H9 (cell line): ENCODE measurements around the gene GSG1L2. TPM values are rescaled to one million over a fixed set of nuclear protein-coding genes. Genes with fewer than 3 reads are reported as not detected.

ENCODE experiments used
- DNase-seq: peaks from one replicate; pipeline ENCODE4 v3.0.0-alpha.2; 2017
- H2AFZ ChIP-seq: one replicate; pipeline ENCODE4 v1.6.1; 2013; ENCODE audit warnings: mild to moderate bottlenecking, low read length, control low read depth, moderate library complexity
- H2AK5ac ChIP-seq: 2 replicates; pipeline ENCODE4 v1.6.1; 2013; ENCODE audit warnings: low read length, control low read depth, mixed read lengths; ENCODE audit not compliant: insufficient read length
- H2BK120ac ChIP-seq: one replicate; pipeline ENCODE4 v1.6.1; 2013; ENCODE audit warnings: low read depth, mild to moderate bottlenecking, low read length, control low read depth, inconsistent platforms; ENCODE audit not compliant: poor library complexity, severe bottlenecking
- H2BK12ac ChIP-seq: 2 replicates; pipeline ENCODE4 v1.6.1; 2013; ENCODE audit warnings: low read length, control low read depth, mixed read lengths, low read depth; ENCODE audit not compliant: insufficient read length
- H2BK15ac ChIP-seq: 2 replicates; pipeline ENCODE4 v1.6.1; 2013; ENCODE audit warnings: low read depth, low read length, control low read depth
- H2BK20ac ChIP-seq: one replicate; pipeline ENCODE4 v1.6.1; 2013; ENCODE audit warnings: low read depth, mild to moderate bottlenecking, low read length, control low read depth, inconsistent platforms; ENCODE audit not compliant: poor library complexity, severe bottlenecking
- H2BK5ac ChIP-seq: 2 replicates; pipeline ENCODE4 v1.6.1; 2013; ENCODE audit warnings: low read length, control low read depth, mixed read lengths; ENCODE audit not compliant: insufficient read length
- H3K14ac ChIP-seq: 2 replicates; pipeline ENCODE4 v1.6.1; 2013; ENCODE audit warnings: low read length, control low read depth; ENCODE audit not compliant: insufficient read depth
- H3K18ac ChIP-seq: 2 replicates; pipeline ENCODE4 v1.6.1; 2013; ENCODE audit warnings: low read depth, mild to moderate bottlenecking, mixed read lengths, low read length, control low read depth; ENCODE audit not compliant: insufficient read length
- H3K23ac ChIP-seq: 2 replicates; pipeline ENCODE4 v1.6.1; 2013; ENCODE audit warnings: low read length, control low read depth, mixed read lengths, low read depth; ENCODE audit not compliant: insufficient read length
- H3K23me2 ChIP-seq: 2 replicates; pipeline ENCODE4 v1.6.1; 2013; ENCODE audit warnings: low read depth, mild to moderate bottlenecking, mixed read lengths, low read length, control low read depth; ENCODE audit not compliant: insufficient read length, poor library complexity, severe bottlenecking
- H3K27ac ChIP-seq: 2 replicates; pipeline ENCODE4 v1.5.1; 2013; ENCODE audit warnings: low read length, control low read depth, mixed read lengths, low read depth; ENCODE audit not compliant: insufficient read length
- H3K27me3 ChIP-seq: 2 replicates; pipeline ENCODE4 v1.6.1; 2013; ENCODE audit warnings: low read length, control low read depth, inconsistent platforms; ENCODE audit not compliant: insufficient read depth
- H3K4ac ChIP-seq: 2 replicates; pipeline ENCODE4 v1.6.1; 2013; ENCODE audit warnings: low read depth, mild to moderate bottlenecking, control low read depth, inconsistent platforms, low read length, moderate library complexity
- H3K4me1 ChIP-seq: 2 replicates; pipeline ENCODE4 v1.6.1; 2013; ENCODE audit warnings: low read length, control low read depth, inconsistent platforms; ENCODE audit not compliant: insufficient read depth
- H3K4me2 ChIP-seq: 2 replicates; pipeline ENCODE4 v1.6.1; 2013; ENCODE audit warnings: low read length, control low read depth, mixed read lengths; ENCODE audit not compliant: insufficient read length, insufficient read depth
- H3K56ac ChIP-seq: 2 replicates; pipeline ENCODE4 v1.6.1; 2013; ENCODE audit warnings: low read depth, mild to moderate bottlenecking, mixed read lengths, low read length, control low read depth; ENCODE audit not compliant: insufficient read length
- H3K79me1 ChIP-seq: 2 replicates; pipeline ENCODE4 v1.6.1; 2013; ENCODE audit warnings: low read depth, mild to moderate bottlenecking, moderate library complexity, low read length, control low read depth, inconsistent platforms; ENCODE audit not compliant: insufficient read depth, poor library complexity, severe bottlenecking
- H3K79me2 ChIP-seq: 2 replicates; pipeline ENCODE4 v1.6.1; 2013; ENCODE audit warnings: low read length, control low read depth, inconsistent platforms; ENCODE audit not compliant: insufficient read depth
- H3K9ac ChIP-seq: 2 replicates; pipeline ENCODE4 v1.6.1; 2013; ENCODE audit warnings: low read length, control low read depth, mixed read lengths; ENCODE audit not compliant: insufficient read length; ENCODE audit errors: extremely low read depth
- H3K9me3 ChIP-seq: one replicate; pipeline ENCODE4 v1.6.1; 2013; ENCODE audit warnings: low read depth, low read length, inconsistent platforms; ENCODE audit not compliant: control insufficient read depth
- H3T11ph ChIP-seq: one replicate; pipeline ENCODE4 v1.6.1; 2013; ENCODE audit warnings: mild to moderate bottlenecking, low read length, control low read depth, inconsistent platforms
- H4K20me1 ChIP-seq: one replicate; pipeline ENCODE4 v1.6.1; 2013; ENCODE audit not compliant: control insufficient read depth, insufficient read length, insufficient read depth
- H4K5ac ChIP-seq: 2 replicates; pipeline ENCODE4 v1.6.1; 2013; ENCODE audit warnings: low read depth, mild to moderate bottlenecking, mixed read lengths, low read length, control low read depth; ENCODE audit not compliant: insufficient read length
- H4K8ac ChIP-seq: replicated peaks from 2 replicates; pipeline ENCODE4 v1.6.1; 2013; ENCODE audit warnings: low read length, control low read depth, mixed read lengths, low read depth; ENCODE audit not compliant: insufficient read length
- H4K91ac ChIP-seq: 2 replicates; pipeline ENCODE4 v1.6.1; 2013; ENCODE audit warnings: low read depth, mild to moderate bottlenecking, moderate library complexity, mixed read lengths, low read length, control low read depth; ENCODE audit not compliant: insufficient read length
- H3K27ac Mint-ChIP-seq, 3 experiments: 2 replicates in 2 of 3; 3 replicates in 1 of 3; pipeline ENCODE4 v1.8.0; 2020 to 2021; ENCODE audit warnings: mixed read lengths in 3 of 3, mild to moderate bottlenecking in 1 of 3, moderate library complexity in 1 of 3
- H3K27me3 Mint-ChIP-seq: 2 replicates; pipeline ENCODE4 v1.8.0; 2021; ENCODE audit warnings: low read depth, mild to moderate bottlenecking, moderate library complexity, mixed read lengths
- H3K36me3 Mint-ChIP-seq, 3 experiments: 2 replicates in 2 of 3; 3 replicates in 1 of 3; pipeline ENCODE4 v1.8.0; 2020 to 2021; ENCODE audit warnings: low read depth in 3 of 3, mixed read lengths in 3 of 3; ENCODE audit not compliant: insufficient read depth in 1 of 3
- H3K4me1 Mint-ChIP-seq, 2 experiments: 2 replicates each; pipeline ENCODE4 v1.8.0; 2020; ENCODE audit warnings: mixed read lengths in 2 of 2
- H3K4me3 Mint-ChIP-seq, 2 experiments: 2 replicates in 1 of 2; 3 replicates in 1 of 2; pipeline ENCODE4 v1.8.0; 2020 to 2021; ENCODE audit warnings: mild to moderate bottlenecking in 2 of 2, mixed read lengths in 2 of 2, moderate library complexity in 1 of 2
- H3K9me3 Mint-ChIP-seq, 2 experiments: 2 replicates in 1 of 2; 3 replicates in 1 of 2; pipeline ENCODE4 v1.8.0; 2020; ENCODE audit warnings: mild to moderate bottlenecking in 2 of 2, mixed read lengths in 2 of 2, moderate library complexity in 1 of 2
- WGBS: extraction: QIAGEN DNeasy Blood & Tissue Kit; methylation state at CpG from one replicate; pipeline ENCODE4 v1.1.7; 2013; ENCODE audit warnings: missing lambda C conversion rate, low lambda C conversion rate, mixed read lengths; ENCODE audit not compliant: insufficient read length; ENCODE audit errors: extremely low coverage; 5-methylcytosine and 5-hydroxymethylcytosine counted together
- total RNA-seq: library from RNA; stranded (reverse); gene quantifications from 2 replicates; pipeline ENCODE4 v1.2.1, GENCODE V29; 2021
- TF ChIP-seq, protein P1 (sequence below): fragments of 200-600 bp; sonication (generic); conservative IDR thresholded peaks from 3 replicates; pipeline ENCODE4 v1.8.0; 2021; ENCODE audit warnings: antibody characterized with exemption, mild to moderate bottlenecking

GSG1L2 gene
- total RNA-seq, 1 experiment from 2014 or later: not detected

DNA sequence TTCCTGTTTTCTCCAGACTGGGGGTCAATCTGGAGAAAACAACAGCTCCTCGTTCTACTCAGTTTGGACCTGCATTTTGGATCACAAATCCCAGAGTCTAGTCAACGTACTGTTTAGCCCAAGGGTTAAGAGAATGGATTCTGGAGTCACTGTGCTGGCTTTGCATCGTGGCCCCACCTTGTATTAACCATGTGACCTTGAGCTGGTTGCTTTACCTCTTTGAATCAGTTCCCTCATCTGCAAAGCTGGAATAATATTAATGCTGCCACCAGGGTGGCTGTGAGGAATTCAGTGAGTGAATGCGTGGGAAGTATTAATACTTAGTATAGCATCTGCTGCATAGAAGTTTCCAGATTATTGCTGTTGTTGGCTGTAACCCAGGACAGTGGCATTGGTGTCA, 19.2 kb downstream of the GSG1L2 start:
- Histone ChIP-seq H3K27ac (no peak overlapping the region), H4K20me1 (no peaks in the 10 kb centered on the region), H3K9ac (no peak overlapping the region), H3K9me3 (no peaks in the 10 kb centered on the region), H3K4ac (no peak overlapping the region), H4K8ac (no peak overlapping the region), H2AK5ac (no peak overlapping the region), H3K4me1 (no peaks in the 10 kb centered on the region), H3K4me2 (no peak overlapping the region), H3K56ac (no peak overlapping the region), H3K23me2 (no peaks in the 10 kb centered on the region), H2BK15ac (no peak overlapping the region), H3K79me2 (no peaks in the 10 kb centered on the region), H3K27me3 (no peaks in the 10 kb centered on the region), H3K18ac (no peak overlapping the region), H2BK20ac (no peak overlapping the region), H3K23ac (no peak overlapping the region), H2BK12ac (no peak overlapping the region), H3K79me1 (no peaks in the 10 kb centered on the region), H4K5ac (no peak overlapping the region), H2BK5ac (no peak overlapping the region), H4K91ac (no peak overlapping the region), H3T11ph (no peak overlapping the region), H2BK120ac (no peak overlapping the region), H2AFZ (no peak overlapping the region), H3K14ac (no peak overlapping the region)
- Mint-ChIP-seq H3K27me3 (peaks cover 13% of the 10 kb centered on the region), H3K36me3 (no peaks in the 10 kb centered on the region; a peak in 1 of 7 replicates), H3K4me3 (no peak overlapping the region), H3K9me3 (no peaks in the 10 kb centered on the region), H3K27ac (no peak overlapping the region), H3K4me1 (no peaks in the 10 kb centered on the region)
- TF ChIP-seq, protein P1, sequence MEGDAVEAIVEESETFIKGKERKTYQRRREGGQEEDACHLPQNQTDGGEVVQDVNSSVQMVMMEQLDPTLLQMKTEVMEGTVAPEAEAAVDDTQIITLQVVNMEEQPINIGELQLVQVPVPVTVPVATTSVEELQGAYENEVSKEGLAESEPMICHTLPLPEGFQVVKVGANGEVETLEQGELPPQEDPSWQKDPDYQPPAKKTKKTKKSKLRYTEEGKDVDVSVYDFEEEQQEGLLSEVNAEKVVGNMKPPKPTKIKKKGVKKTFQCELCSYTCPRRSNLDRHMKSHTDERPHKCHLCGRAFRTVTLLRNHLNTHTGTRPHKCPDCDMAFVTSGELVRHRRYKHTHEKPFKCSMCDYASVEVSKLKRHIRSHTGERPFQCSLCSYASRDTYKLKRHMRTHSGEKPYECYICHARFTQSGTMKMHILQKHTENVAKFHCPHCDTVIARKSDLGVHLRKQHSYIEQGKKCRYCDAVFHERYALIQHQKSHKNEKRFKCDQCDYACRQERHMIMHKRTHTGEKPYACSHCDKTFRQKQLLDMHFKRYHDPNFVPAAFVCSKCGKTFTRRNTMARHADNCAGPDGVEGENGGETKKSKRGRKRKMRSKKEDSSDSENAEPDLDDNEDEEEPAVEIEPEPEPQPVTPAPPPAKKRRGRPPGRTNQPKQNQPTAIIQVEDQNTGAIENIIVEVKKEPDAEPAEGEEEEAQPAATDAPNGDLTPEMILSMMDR: no peak
- DNase-seq: no peak
- no CpG with 5 or more reads among the region's 4 CpGs for WGBS
